HG03442 (cell line): ENCODE measurements around the gene ELOA2.
"Not testable (repeated sequence)": the region's sequence is repeated elsewhere in the genome, so short reads cannot be mapped to it uniquely, and the experiment has no call there.

Experiments used
- ATAC-seq: cut with Tn5 transposase; IDR thresholded peaks from one replicate; pipeline ENCODE4 v1.9.1; 2021; ENCODE audit warnings: mild to moderate bottlenecking, moderate library complexity; ENCODE audit not compliant: unreplicated experiment

Gene ELOA2, protein sequence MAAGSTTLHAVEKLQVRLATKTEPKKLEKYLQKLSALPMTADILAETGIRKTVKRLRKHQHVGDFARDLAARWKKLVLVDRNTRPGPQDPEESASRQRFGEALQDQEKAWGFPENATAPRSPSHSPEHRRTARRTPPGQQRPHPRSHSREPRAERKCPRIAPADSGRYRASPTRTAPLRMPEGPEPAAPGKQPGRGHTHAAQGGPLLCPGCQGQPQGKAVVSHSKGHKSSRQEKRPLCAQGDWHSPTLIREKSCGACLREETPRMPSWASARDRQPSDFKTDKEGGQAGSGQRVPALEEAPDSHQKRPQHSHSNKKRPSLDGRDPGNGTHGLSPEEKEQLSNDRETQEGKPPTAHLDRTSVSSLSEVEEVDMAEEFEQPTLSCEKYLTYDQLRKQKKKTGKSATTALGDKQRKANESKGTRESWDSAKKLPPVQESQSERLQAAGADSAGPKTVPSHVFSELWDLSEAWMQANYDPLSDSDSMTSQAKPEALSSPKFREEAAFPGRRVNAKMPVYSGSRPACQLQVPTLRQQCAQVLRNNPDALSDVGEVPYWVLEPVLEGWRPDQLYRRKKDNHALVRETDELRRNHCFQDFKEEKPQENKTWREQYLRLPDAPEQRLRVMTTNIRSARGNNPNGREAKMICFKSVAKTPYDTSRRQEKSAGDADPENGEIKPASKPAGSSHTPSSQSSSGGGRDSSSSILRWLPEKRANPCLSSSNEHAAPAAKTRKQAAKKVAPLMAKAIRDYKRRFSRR

DNA sequence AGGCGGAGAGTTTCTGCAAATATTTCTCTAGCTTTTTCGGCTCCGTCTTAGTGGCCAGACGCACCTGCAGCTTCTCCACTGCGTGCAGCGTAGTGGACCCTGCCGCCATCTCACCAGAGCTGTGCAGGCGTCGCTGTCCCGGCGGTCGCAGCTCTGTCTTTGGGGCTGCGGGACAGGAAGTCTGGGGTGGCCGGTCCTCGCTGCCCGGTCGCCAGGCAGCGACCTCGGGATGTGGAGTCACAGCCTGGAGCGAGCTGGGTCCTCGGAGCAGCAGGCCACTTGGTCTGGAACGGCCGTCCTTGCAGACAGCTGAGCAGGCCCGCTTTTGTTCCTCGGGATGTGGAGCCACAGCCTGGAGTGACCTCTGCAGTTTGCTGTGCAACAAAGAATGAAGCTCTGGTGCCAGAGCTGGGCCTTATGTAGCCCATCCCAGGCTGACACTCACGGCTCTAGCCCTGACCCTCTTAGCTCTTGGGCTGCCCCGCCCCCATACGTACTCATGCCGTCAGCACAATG lies at the start of gene ELOA2:
Gene ELOA2 (minus strand): TSS at position 466 of the 516 bp plus-strand sequence. CDS start 357 bp downstream, at position 109.
- ATAC-seq, result no peak

DNA sequence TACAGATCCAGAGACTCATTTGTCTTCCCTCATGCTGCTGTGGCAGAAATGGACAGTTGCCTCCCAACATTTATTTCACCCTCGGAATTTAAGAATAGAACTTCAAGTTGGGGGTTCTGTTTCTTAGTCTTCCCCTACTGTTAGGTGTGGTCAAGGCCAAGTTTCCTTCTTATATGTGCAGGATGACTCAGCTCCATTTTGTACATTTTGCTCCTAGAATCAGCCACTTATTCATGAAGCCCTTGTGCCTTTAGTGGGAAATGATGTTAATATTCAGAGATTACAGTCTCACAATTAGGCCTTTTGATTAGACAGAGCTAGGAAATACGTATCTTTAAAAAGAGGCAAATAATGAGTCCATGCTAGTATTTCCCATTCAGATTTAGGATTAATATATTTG lies 46.2 kb upstream of the ELOA2 start:
- ATAC-seq, result no peak

DNA sequence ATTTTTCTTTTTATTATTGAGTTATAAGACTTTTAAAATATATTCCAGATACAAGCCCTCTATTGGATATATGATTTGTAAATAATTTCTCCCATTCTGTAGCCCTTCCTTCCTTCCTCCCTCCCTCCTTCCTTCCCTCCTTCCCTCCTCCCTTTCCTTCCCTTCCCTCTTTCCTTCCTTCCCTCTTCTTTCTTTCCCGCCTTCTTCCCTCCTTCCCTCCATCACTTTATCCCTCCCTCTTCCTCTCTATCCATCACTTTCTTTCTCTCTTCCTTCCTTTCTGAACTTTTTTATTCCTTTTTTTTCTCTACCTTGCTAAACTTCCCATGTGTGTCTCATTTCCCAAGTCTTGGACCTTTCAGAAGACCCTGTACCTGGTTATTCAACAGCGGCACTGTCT lies 45.5 kb upstream of the ELOA2 start:
- ATAC-seq, result no peak

DNA sequence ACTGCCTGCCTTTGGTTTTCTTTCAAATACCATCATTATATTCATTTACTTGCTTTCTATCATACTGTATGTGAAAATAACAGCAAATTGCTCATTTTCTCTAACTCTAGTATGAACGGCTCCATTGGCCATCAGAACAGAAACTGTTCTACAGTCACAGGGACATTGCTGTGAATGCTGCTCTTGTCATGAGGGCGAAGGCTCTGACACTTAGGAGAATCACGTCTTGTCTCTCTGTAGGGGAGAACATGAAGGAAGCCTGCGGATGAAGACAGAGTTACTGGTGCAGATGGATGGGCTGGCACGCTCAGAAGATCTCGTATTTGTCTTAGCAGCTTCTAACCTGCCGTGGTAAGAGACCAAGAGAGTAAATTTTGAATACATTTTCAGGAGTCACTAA lies 41.7 kb upstream of the ELOA2 start:
- no peak for ATAC-seq

DNA sequence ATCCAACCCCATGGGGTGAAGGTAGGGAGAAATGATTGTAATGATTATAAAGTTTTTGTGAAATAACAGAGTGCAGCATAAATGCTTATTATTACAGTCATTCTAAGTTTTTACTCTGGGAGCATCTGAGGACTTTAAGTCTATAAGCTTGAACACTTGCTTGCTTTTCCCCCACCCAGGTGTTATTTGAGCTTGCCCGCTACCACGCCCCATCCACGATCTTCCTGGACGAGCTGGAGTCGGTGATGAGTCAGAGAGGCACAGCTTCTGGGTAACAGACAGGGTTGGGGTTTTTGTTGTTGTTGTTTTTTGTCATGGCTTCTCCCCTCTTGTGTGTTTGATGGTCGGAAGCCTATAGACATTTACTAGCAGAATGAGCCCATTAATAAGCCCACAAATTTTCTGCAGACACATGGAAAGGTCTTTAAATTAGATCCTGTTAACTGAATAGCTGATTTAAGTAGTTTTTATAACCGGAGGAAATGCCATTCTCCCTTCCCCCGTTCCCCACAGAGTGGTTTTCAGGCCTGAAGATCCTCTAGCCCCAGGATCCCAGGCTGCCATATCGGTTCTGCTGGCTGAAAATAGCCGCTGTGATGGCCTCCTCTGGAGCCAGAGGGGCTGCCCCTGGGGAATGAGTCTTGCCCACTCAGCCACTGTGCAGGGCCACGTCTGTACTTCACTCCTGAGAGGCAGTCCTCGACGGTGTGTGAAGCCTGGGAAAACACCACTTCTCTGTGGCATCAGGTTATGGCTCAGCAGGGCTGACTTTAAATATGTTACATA lies 39.9 kb upstream of the ELOA2 start:
- no peak for ATAC-seq

DNA sequence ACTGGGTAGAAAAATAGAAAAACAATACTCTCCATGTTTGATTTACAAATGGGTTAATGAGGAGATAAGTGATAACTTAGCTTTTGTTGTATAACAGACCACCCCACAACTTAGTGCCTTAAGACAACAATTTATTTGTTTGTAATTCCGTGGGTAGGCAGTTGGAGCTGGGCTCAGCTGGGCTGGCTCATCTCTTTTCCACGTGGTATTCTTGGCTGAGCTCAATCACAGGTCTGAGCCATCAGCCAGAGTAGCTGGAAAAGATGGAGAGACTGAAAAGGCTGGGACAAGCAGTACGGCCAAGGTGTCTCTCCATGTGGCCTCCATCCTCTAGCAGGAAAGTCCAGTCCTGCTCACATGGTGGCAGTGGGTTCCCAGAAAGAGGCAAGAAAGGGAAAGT lies 32.2 kb upstream of the ELOA2 start:
- no peak for ATAC-seq

DNA sequence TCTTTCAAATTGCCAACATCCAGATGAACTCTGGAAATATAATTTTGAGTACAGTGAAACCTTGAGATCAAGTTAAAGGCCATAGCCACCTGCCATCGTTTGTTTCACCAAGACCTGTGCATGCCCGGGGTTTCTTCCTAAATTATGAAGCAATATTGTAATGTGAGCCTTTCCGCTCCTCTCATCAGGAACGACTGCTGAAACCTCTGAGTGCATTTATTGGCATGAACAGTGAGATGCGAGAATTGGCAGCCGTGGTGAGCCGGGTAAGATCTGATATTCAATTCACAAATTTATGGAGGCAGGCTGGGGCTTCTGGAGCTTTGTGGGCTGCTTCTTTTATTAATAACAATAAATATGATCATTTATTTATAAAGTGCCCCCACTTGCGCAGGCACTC lies 27.7 kb upstream of the ELOA2 start:
- ATAC-seq, result no peak

DNA sequence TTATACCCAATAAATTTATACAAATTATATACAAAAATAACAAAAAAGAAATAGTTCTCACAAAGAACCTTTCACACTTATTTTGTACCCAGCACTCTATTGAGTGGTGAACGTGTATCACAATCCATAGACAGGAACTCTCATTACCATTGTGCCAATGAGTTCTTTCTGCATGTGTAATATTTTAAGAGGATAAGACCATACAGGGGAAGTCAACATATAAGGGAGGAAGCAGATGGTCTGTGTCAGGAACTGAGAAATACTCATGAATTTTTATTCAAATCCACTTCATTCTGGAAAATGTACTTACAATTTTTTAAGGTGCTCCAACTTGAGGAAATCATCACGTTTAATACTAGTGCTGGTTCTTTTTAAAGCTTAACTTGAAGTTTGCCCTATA lies 27.1 kb upstream of the ELOA2 start:
- no peak for ATAC-seq

DNA sequence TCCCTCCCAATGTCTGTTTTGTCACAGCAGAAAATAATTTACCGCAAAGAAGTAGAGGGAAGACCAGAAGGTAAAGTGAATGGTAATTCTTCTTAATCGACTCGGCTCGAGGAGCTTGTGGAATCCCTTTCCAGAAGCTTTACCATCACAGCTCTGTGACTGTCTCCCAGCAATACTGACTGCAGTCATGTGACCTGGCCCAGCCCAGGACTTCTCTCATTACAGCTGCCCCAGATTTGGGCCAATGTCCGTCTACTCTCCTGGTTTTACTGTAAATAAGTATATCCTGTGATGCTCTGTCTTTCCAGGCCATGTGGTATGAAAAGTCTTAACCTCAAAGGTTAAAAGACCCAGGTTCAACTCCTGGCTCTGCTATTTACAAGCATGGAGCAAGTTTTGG lies 18.9 kb upstream of the ELOA2 start:
- no peak for ATAC-seq

DNA sequence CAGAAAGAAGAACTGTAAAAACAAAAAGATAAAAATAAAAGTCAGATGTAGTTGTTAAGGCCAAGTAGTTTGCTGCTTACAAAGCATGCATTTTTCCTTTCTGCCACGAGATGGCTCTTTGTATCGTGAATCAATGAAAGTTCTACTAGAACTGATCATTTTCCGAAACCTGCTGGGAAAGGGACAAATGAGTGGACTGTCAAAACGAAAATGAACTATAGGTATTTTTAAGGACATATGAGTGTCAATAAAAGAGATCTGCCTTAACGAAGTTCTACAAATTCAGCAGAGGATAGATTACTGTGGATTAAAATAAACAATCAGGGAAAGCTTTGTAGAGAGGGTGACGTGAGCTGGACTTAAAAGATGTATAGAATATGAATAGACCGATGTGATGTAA lies 15.0 kb upstream of the ELOA2 start:
- no peak for ATAC-seq

DNA sequence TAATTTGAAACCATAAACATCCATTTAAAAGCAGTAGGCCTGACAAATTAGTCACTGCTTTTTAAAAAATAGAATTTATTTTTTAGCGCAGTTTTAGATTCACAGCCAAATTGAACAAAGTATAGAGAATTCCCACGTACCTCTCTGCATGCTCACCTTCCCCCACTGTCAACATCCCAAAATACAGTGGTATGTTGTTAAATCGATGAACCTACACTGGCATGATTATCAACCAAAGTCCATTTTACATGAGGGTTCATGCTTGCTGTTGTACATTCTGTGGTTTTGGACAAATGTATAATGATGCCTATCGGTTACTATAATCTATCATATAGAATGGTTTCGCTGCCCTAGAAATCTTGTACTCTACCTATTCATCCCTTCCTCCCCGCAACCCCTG lies 5.6 kb upstream of the ELOA2 start:
- no peak for ATAC-seq

DNA sequence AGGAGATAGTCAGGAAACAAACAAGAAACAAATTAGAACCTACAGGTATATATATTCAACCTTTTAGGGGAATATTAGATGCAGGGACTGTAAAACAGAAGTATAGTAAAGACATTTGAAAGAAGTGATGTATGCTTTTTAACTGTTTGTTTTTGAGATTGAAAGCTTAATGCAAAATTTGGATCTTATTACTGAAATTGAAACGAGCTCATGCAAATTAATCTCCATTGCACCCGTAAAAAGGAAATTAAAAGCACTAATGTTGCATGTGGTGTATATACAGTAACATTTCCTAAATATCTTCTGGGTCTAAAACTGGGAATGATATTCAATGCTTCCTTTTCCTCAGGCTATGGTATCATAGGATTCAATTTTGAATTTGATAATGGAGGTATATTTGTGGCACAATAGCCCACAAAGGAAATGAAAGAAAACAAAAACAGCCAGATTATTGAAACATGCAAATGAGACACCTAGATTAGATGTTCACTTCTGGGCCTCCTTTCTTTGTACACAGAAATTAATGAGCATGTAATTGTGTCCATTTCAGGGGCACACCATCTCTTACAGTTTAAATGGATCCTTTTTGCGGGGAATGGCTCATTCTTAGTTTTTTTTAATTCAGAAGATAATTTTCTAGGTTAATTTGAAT lies 1.6 kb upstream of the ELOA2 start:
- ATAC-seq, result no peak

DNA sequence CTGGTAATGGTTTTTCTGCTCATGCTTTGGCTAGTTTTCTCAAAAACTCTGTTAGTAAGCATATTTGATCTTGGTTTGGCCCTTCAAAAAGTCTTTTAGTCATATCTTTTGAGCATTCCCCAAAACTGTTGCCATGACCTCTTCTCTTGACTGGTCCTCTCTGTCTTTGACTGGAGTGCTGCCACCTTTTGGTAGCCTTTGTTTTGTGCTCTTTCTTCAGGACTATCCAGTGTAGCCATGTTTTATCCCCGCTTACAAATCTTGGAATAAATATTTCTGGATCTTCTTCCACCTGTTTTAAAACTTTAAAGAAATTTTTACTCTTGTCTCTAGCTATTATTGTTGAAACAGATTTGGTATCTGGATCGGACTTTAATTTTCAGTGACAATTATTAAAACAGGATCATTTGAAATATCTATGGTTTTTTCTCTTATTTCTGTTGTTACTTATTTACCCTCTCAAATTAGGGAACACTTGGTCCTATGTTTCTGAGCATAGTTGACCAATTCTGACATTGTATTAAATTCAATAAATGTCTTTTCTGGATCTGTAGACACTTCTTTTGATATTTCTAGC lies 965 bp upstream of the ELOA2 start:
- ATAC-seq, result no peak

DNA sequence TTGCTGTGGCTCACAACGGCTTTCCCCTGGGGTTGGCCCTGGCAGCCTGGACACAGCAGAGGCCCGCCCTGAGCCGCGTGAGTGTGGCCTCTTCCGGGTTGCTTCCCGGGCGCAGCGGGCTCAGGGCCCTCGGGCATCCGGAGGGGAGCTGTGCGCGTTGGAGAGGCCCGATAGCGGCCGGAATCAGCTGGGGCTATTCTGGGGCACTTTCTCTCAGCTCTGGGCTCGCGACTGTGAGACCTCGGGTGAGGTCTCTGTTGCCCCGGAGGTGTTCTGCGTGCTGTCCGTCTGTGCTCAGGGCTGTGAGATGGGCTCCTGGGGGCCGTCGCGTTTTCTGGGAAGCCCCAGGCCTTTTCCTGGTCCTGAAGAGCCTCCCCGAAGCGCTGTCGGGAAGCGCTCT lies 830 bp downstream of the ELOA2 start:
- ATAC-seq, result not testable (repeated sequence)

DNA sequence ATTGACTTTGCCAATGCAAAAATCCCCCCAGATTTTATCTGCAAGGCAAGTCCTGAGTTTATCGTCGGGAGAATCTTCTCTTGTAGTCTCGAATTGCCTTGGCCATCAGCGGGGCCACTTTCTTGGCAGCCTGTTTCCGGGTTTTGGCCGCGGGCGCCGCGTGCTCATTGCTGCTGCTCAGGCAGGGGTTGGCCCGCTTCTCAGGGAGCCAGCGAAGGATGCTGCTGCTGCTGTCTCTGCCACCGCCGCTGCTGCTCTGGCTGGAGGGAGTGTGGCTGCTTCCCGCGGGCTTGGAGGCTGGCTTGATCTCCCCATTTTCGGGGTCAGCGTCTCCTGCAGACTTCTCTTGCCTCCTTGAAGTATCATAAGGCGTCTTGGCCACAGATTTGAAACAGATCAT lies 2.5 kb downstream of the ELOA2 start:
- ATAC-seq, result no peak

DNA sequence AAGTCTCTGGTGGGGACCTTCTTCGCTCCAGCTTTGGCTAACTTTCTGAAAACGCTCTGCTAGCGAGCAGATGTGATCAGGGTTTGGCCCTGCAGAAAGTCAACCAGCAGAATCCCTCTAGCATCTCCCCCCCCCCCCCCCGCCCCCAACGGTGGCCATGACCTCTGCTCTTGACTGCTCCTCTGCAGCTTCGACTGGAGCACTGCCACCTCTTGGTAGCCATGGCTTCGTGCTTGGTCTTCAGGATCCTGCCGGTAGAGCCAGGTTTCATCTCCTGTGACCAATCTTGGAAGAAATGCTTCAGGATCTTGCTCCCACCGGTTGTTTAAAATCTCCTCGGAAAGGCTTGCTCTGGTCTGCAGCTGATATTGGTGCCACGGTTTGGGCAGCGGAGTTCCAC lies 4.5 kb downstream of the ELOA2 start:
- ATAC-seq, result not testable (repeated sequence)

DNA sequence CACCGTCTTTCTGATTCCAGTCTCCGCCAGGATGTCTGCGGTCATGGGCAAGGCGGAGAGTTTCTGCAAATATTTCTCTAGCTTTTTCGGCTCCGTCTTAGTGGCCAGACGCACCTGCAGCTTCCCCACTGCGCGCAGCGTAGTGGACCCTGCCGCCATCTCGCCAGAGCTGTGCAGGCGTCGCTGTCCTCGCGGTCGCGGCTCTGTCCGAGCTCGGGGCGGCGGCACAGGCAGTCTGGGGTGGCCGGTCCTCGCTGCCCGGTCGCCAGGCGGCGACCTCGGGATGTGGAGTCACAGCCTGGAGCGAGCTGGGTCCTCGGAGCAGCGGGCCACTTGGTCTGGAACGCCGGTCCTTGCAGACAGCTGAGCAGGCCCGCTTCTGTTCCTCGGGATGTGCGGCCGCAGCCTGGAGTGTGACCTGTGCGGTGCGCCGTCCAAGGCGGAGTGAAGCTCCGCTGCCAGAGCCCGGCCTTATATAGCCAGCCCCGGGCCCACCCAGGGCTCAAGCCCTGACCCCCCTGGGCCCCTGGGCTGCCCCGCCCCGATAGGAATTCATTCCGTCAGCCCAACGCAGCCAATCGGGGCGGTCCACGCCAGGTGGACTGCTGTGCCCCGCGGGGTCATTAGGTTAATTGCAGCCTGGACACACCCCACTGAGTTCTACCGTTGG lies 5.6 kb downstream of the ELOA2 start:
- not testable (repeated sequence) for ATAC-seq

DNA sequence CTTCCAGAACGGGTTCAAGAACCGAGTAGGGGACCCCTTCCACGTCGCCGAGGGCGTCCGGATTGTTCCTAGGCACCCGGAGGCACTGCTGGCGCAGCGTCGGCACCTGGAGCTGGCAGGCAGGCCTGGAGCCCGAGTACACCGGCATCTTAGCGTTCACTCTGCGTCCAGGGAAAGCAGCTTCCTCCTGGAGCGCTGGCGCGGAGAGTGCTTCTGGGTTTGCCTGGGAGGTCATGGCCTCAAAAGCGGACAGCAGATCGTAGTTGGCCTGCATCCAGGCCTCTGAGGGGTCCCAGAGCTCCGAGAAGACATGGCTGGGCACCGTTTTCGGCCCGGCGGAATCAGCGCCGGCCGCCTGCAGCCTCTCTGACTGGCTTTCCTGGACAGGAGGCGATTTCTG lies 6.7 kb downstream of the ELOA2 start:
- not testable (repeated sequence) for ATAC-seq

DNA sequence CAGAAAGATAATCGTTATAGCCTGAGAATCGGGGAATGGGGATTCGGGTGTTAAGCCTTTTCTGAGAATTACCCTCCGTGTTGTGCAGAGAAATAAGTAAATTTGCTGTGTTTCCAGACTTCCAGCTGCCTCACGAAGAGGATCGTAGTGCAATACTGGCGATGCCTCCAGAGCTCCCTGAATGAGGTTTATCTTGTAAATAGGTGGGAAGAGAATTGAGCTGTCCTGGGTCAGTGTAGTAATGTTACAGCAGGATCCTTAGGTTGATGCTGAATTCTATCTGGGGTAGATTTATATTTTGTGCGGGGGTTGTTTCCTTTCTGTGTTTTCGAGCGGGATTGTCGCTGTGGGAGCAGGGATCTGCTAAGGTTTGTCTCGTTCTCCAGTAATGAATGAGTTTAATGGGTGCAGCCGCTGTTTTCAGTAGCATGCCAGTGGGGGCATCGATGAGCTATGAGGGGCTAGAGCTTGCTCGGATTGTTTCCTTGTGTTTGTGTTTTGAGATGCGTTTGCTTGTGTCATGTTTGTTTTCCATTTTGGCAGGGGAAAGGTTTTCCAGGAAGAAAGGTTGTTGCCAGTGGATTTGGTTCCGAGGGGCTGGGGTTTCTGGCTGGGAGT lies 9.8 kb downstream of the ELOA2 start:
- not testable (repeated sequence) for ATAC-seq
